ENCODE data around the gene GLT1D1. TPM values are rescaled to one million over a fixed set of nuclear protein-coding genes. Genes with fewer than 3 reads are reported as not detected.

GLT1D1 gene
- total and polyA plus RNA-seq, 2 of the 8 experiments (the other 6 are each of a cell fraction or from before 2014, with no cell fraction given), result 1.5 to 3.6 TPM

DNA sequence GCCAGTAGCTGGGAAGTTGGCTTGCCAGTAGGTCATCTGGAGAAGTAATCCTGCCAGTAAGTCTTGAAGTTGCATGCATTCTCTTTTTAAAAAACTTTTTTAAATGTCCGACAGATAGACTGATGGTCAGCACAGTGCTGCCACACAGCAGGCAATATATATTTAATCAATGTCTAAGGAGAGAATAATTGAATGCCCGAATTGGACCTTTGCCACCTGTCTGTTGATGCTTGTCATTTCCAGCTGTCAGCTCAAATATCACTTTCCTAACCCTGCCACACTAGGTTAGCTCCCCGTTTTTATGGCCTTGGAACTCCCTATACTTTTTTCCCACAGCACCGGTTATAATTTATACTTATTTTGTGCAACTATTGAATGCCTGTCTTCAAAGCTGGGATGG, 27.4 kb upstream of the GLT1D1 start:
- Histone ChIP-seq H2AFZ (ENCODE audit: low read length) (no peak overlapping the region), H3K9ac (replicated peaks in 1 of 4; ENCODE audit: extremely low read depth in 1 of 4, low read depth in 3 of 4, low read length in 3 of 4) (no peak overlapping the region), H4K20me1 (replicated peaks in 1 of 2; ENCODE audit: control insufficient read depth in 1 of 2, insufficient read depth in 2 of 2, low read length in 2 of 2) (peaks cover under 1 to 6% of the 10 kb centered on the region in 2 experiments), H2AK5ac (ENCODE audit: low read depth, low read length) (no peak overlapping the region), H3K4me3 (ENCODE audit: extremely low read depth in 1 of 4, insufficient read depth in 2 of 4, low read depth in 3 of 4, low read length in 4 of 4) (no peak overlapping the region), H3K27ac (ENCODE audit: low read depth, low read length) (no peak overlapping the region), H3K79me1 (ENCODE audit: low read depth, low read length) (peaks cover 5% of the 10 kb centered on the region), H2BK5ac (ENCODE audit: low read depth, low read length) (no peak overlapping the region), H3K36me3 (ENCODE audit: control insufficient read depth in 2 of 4, insufficient read depth in 4 of 4, low read length in 3 of 4) (peaks cover 0 to 3% (median 2%) of the 10 kb centered on the region in 4 experiments; a peak in 1 of 8 replicates), H3K56ac (replicated peaks; ENCODE audit: insufficient read length, low read depth, low read length) (no peak overlapping the region), H2BK15ac (ENCODE audit: low read length) (no peak overlapping the region), H2BK120ac (replicated peaks; ENCODE audit: low read depth, low read length) (no peak overlapping the region), H4K8ac (ENCODE audit: extremely low read depth, insufficient read depth, low read length) (no peak overlapping the region), H4K5ac (ENCODE audit: insufficient read length, low read depth, low read length) (no peak overlapping the region), H2BK20ac (ENCODE audit: low read length) (no peak overlapping the region), H3K4me1 (replicated peaks in 1 of 4; ENCODE audit: control insufficient read depth in 3 of 4, insufficient read depth in 4 of 4, low read length in 3 of 4) (peaks cover 0 to 7% (median 0%) of the 10 kb centered on the region in 4 experiments; a peak in 3 of 7 replicates), H2BK12ac (ENCODE audit: low read depth, low read length) (no peak overlapping the region), H3K4me2 (ENCODE audit: insufficient read depth in 1 of 2, low read depth in 2 of 2, low read length in 2 of 2) (no peak overlapping the region), H3K79me2 (ENCODE audit: control insufficient read depth in 1 of 2, insufficient read depth in 2 of 2, low read length in 2 of 2) (peaks cover 5 to 23% of the 10 kb centered on the region in 2 experiments), H3K9me3 (ENCODE audit: insufficient read depth in 2 of 2, low read depth in 1 of 2, low read length in 1 of 2) (no peaks in the 10 kb centered on the region), H4K91ac (replicated peaks; ENCODE audit: insufficient read length, low read length) (no peak overlapping the region), H3K23me2 (ENCODE audit: low read depth, low read length) (peaks cover 9% of the 10 kb centered on the region; the same call in 1 of the 2 replicates), H3K4ac (replicated peaks; ENCODE audit: insufficient read length, low read depth, low read length) (no peak overlapping the region), H3K27me3 (replicated peaks in 1 of 4; ENCODE audit: control insufficient read depth in 3 of 4, extremely low read depth in 1 of 4, insufficient read depth in 3 of 4, low read length in 3 of 4) (no peaks in the 10 kb centered on the region), H3K14ac (ENCODE audit: insufficient read length) (no peak overlapping the region), H3K23ac (ENCODE audit: insufficient read length) (no peak overlapping the region), H3K18ac (ENCODE audit: extremely low read depth, low read length) (no peak overlapping the region)
- FAIRE-seq, result no peak
- POLR2A ChIA-PET (ENCODE audit: partially characterized antibody), result interaction anchor here (3.3 kb wide), 1 partner anchor 12 kb away, joined by 12 read pairs; no protein-coding TSS in a partner anchor
- CTCF ChIA-PET (ENCODE audit: partially characterized antibody), result interaction anchor here (1.3 kb wide), 1 partner anchor 182 kb away, joined by 4 read pairs; no protein-coding TSS in a partner anchor
- no peak for DNase-seq (ENCODE audit: low read depth in 1 of 2, low spot score in 2 of 2)
- WGBS, 2 experiments (ENCODE audit: extremely low coverage in 1 of 2, insufficient coverage in 1 of 2, insufficient read length in 1 of 2, insufficient replicate concordance in 2 of 2, low coverage in 1 of 2, low lambda C conversion rate in 2 of 2, missing lambda C conversion rate in 1 of 2), result 87% methylated on average over 4 of the region's 4 CpGs; no CpG with 5 or more reads in 1 of the 2 experiments
- no peak for TF ChIP-seq TAF1 (IDR thresholded peaks at IDR 0.05; ENCODE audit: low read depth, low read length)
- no peak for TF ChIP-seq USF2 (IDR thresholded peaks at IDR 0.05; ENCODE audit: low read length)
- TF ChIP-seq ASH2L (IDR thresholded peaks at IDR 0.05; ENCODE audit: low read length), result no peak
- TF ChIP-seq NRF1 (IDR thresholded peaks at IDR 0.05; ENCODE audit: low read depth, low read length), result no peak
- no peak for TF ChIP-seq TEAD4 (IDR thresholded peaks at IDR 0.05; ENCODE audit: low read depth, low read length)
- TF ChIP-seq HDAC2 (IDR thresholded peaks at IDR 0.05; ENCODE audit: borderline replicate concordance in 1 of 2, low read depth in 2 of 2, low read length in 2 of 2), result no peak
- no peak for TF ChIP-seq SP4 (IDR thresholded peaks at IDR 0.05; ENCODE audit: low read length)
- no peak for TF ChIP-seq HDAC6 (IDR thresholded peaks at IDR 0.05; ENCODE audit: low read depth, low read length)
- no peak for TF ChIP-seq RFX5 (IDR thresholded peaks at IDR 0.05; ENCODE audit: borderline replicate concordance, low read depth, low read length)
- no peak for TF ChIP-seq RBBP5 (IDR thresholded peaks at IDR 0.05; ENCODE audit: borderline replicate concordance, low read depth, low read length)
- TF ChIP-seq MAX (IDR thresholded peaks at IDR 0.05), result no peak
- TF ChIP-seq YY1 (IDR thresholded peaks at IDR 0.05; ENCODE audit: low read depth, low read length), result no peak
- TF ChIP-seq SAP30 (IDR thresholded peaks at IDR 0.05; ENCODE audit: insufficient read depth, insufficient replicate concordance, low read length), result no peak

Measured in H1 (cell line).